Spleen (tissue), 11 donors: Measurements from ENCODE around the gene LRIT1. TPM values are rescaled to one million over a fixed set of nuclear protein-coding genes. Genes with fewer than 3 reads are reported as not detected.

Experiments used
- DNase-seq: peaks from one replicate; pipeline ENCODE4 v3.0.0-alpha.2; 2020
- H3K27ac ChIP-seq, 8 donors: fragments of 200-600 bp; sonication (generic) in 7 of 8; 1 replicate in 4 of 8; 2 replicates in 4 of 8; pipeline versions ENCODE4 v1.5.0 to v1.8.0; 2016 to 2021; ENCODE audit warnings: inconsistent platforms in 4 of 8, mild to moderate bottlenecking in 4 of 8, moderate library complexity in 1 of 8
- H3K27me3 ChIP-seq, 7 donors: fragments of 200-600 bp; sonication (generic) in 6 of 7; replicated peaks in 1 of 7; 1 replicate in 4 of 7; 2 replicates in 3 of 7; pipeline versions ENCODE4 v1.5.0 to v1.8.0; 2016 to 2021; ENCODE audit warnings: inconsistent platforms in 3 of 7, mild to moderate bottlenecking in 1 of 7
- H3K36me3 ChIP-seq, 6 donors: fragments of 200-600 bp; sonication (generic) in 5 of 6; 1 replicate in 4 of 6; 2 replicates in 2 of 6; pipeline versions ENCODE4 v1.5.0 to v1.8.0; 2016 to 2021; ENCODE audit warnings: inconsistent platforms in 2 of 6
- H3K4me1 ChIP-seq, 6 donors: fragments of 200-600 bp; sonication (generic) in 5 of 6; 1 replicate in 3 of 6; 2 replicates in 3 of 6; pipeline versions ENCODE4 v1.5.0 to v1.8.0; 2016 to 2021; ENCODE audit warnings: inconsistent platforms in 3 of 6
- H3K4me3 ChIP-seq, 8 donors: fragments of 200-600 bp; sonication (generic) in 7 of 8; 1 replicate in 4 of 8; 2 replicates in 4 of 8; pipeline versions ENCODE4 v1.5.0 to v1.8.0; 2016 to 2021; ENCODE audit warnings: inconsistent platforms in 4 of 8, mild to moderate bottlenecking in 4 of 8, moderate library complexity in 2 of 8
- H3K9me3 ChIP-seq, 8 donors: fragments of 200-600 bp; sonication (generic) in 7 of 8; 1 replicate in 4 of 8; 2 replicates in 4 of 8; pipeline versions ENCODE4 v1.5.0 to v1.8.0; 2016 to 2021; ENCODE audit warnings: inconsistent platforms in 4 of 8
- POLR2A ChIP-seq, 3 donors: fragments of 450-650 bp; IDR thresholded peaks; one replicate each; pipeline ENCODE4 v1.5.1; 2017; ENCODE audit warnings: antibody characterized with exemption in 3 of 3, mild to moderate bottlenecking in 1 of 3
- POLR2AphosphoS5 ChIP-seq, 3 donors: sonication (generic); formaldehyde crosslinking; IDR thresholded peaks; one replicate each; pipeline ENCODE4 v1.5.1; 2017; ENCODE audit warnings: antibody characterized with exemption in 3 of 3
- WGBS, 5 donors: extraction: QIAGEN DNeasy Blood & Tissue Kit in 3 of 5; methylation state at CpG; one replicate each; pipeline versions ENCODE4 v1.1.5 to v1.1.7; 2013 to 2018; 5-methylcytosine and 5-hydroxymethylcytosine counted together
- intact Hi-C: fragments of 100-400 bp; cut with DNase I; formaldehyde crosslinking; loops from one replicate; pipeline ENCODE4 v1.15.0; 2023; ENCODE audit warnings: low total_unique reads
- polyA plus RNA-seq, 3 donors: library from polyadenylated mRNA; stranded (reverse); fragments of 200-250 nt; gene quantifications; one replicate each; pipeline ENCODE4 v1.2.1, GENCODE V29; 2013
- total RNA-seq, 7 donors: library from RNA; depleted of rRNA in 3 of 7; stranded (reverse); fragments of >200 nt in 3 of 7; fragmentation: NEBNext Ultra II Directional in 4 of 7; extraction: Animal tissue kit (Norgen Biotek cat#: 25700) in 4 of 7; gene quantifications; one replicate each; pipeline versions ENCODE4 v1.1.0 to v1.2.1, GENCODE V29; 2016 to 2021
- TF ChIP-seq, protein P1 (sequence below), 11 experiments: fragments of 200-600 bp in 7 of 11; fragments of 450-650 bp in 4 of 11; sonication (generic) in 4 of 11; IDR thresholded peaks in 8 of 11; conservative IDR thresholded peaks in 3 of 11; 1 replicate in 7 of 11; 2 replicates in 4 of 11; pipeline versions ENCODE4 v1.4.0 to v1.8.0; 2016 to 2021; ENCODE audit warnings: antibody characterized with exemption in 11 of 11, inconsistent platforms in 4 of 11, mild to moderate bottlenecking in 1 of 11
- donor health status: healthy with polysubstance abuse.
- donor health status: DM: no; HTN: no; CAD: no; lungs with moderate emphysema.
- donor health status: DM: no; HTN: no; CAD: no.
- donor health status: Bipolar disorder and iron deficiency.
- donor health status: healthy.
- donor health status: DM: no; HTN: no; CAD: no.
- donor health status: DM: yes; HTN: yes; CAD: no.

LRIT1 gene
- total and polyA plus RNA-seq, 10 donors, result not detected

DNA sequence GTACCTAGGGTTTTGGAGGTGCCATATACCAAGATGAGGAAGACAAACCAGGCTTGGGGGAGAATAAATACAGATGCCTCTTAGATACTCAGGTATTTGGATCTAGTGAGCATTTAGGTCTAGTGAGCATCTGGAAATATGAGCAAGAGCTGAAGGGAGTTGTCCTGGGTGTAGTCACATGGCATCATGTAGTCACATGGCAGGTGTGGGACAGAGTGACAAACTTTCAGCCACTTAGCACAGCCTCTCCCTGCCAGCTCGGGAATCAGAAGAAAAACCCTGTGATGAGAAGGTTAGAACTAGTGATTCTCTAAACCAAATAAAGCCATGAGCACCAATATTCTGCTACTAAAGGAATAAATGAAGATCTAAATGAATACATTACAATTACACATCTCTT, 27.8 kb upstream of the LRIT1 start:
- DNase-seq, result no peak
- no peak overlapping the region for H3K4me3 ChIP-seq
- no peaks in the 10 kb centered on the region for H3K9me3 ChIP-seq
- peaks cover 0 to 5% (median 2%) of the 10 kb centered on the region in 6 donors for H3K4me1 ChIP-seq
- intact Hi-C loops, result no loop called here
- no peak overlapping the region for H3K27ac ChIP-seq
- H3K27me3 ChIP-seq, result peaks cover 0 to 43% (median 4%) of the 10 kb centered on the region in 7 donors
- WGBS, 5 donors, result 54 to 86% (median 68%) methylated on average over 1 of the region's 1 CpG
- H3K36me3 ChIP-seq, result no peaks in the 10 kb centered on the region
- TF ChIP-seq POLR2A (IDR thresholded peaks at IDR 0.05) (no peak), POLR2AphosphoS5 (IDR thresholded peaks at IDR 0.05) (no peak)
- TF ChIP-seq, protein P1, sequence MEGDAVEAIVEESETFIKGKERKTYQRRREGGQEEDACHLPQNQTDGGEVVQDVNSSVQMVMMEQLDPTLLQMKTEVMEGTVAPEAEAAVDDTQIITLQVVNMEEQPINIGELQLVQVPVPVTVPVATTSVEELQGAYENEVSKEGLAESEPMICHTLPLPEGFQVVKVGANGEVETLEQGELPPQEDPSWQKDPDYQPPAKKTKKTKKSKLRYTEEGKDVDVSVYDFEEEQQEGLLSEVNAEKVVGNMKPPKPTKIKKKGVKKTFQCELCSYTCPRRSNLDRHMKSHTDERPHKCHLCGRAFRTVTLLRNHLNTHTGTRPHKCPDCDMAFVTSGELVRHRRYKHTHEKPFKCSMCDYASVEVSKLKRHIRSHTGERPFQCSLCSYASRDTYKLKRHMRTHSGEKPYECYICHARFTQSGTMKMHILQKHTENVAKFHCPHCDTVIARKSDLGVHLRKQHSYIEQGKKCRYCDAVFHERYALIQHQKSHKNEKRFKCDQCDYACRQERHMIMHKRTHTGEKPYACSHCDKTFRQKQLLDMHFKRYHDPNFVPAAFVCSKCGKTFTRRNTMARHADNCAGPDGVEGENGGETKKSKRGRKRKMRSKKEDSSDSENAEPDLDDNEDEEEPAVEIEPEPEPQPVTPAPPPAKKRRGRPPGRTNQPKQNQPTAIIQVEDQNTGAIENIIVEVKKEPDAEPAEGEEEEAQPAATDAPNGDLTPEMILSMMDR (IDR thresholded peaks at IDR 0.05 in 8 of 11, conservative IDR thresholded peaks at IDR 0.05 in 3 of 11), result no peak

DNA sequence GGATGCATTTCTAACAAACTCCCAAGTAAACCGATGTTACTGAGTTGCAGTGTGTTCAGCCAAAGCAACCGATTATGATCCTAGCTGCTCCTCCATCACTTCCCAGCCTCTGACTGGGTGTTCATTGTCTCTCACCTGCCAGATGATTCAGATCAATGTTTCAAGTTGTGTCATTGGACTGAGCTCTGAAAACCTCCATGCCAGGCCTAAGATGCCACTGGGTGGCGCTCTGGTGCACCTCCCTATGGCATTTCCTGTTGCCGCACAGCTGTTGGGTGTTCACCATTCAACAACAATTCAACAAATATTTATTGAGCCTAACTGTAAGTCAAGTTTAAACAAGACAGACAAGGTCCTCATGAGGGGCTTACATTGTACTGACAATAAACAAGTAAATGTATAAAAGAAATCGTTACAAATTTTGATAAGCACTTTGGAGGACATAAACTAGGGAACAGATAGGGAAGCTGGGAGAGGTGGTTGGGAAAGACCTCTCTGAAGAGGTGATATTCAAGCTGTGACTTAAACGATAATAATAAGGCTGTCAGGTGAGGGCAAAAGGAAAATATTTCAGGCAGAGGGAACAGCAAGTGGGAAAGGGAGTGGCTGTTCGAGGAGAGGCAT, 26.3 kb upstream of the LRIT1 start:
- Histone ChIP-seq H3K27me3 (peaks cover 0 to 28% (median 0%) of the 10 kb centered on the region in 7 donors), H3K9me3 (no peaks in the 10 kb centered on the region), H3K4me1 (peaks cover 0 to 5% (median 2%) of the 10 kb centered on the region in 6 donors), H3K27ac (no peak overlapping the region), H3K4me3 (no peak overlapping the region), H3K36me3 (no peaks in the 10 kb centered on the region)
- TF ChIP-seq POLR2A (IDR thresholded peaks at IDR 0.05), result no peak
- TF ChIP-seq, protein P1 (IDR thresholded peaks at IDR 0.05 in 8 of 11, conservative IDR thresholded peaks at IDR 0.05 in 3 of 11), result peak in 9 of 11 experiments; percentile 12 to 51 (median 34)
- no peak for TF ChIP-seq POLR2AphosphoS5 (IDR thresholded peaks at IDR 0.05)
- no peak for DNase-seq
- intact Hi-C loops, result no loop called here
- 41 to 49% (median 44%) methylated on average over 7 of the region's 7 CpGs for WGBS, 5 donors

DNA sequence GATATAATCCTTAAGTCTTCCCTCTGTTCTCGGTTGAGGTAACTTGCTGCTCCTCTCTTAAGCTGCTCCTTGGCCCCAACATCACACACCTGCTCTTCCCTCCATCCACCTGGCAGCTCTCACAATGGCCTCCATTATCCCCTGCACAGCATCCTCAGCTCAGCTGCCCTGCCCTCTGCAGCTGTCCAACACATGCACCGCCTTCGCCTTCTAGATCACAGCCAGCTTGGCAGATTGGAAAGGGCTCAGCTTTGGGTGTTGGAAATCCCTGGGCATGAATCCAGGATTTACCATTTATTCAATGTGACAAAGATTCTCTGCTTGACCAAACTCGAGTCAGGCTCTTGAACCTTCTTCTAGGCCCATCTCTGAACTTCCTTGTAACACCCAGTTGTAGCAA, 24.1 kb upstream of the LRIT1 start:
- 74 to 91% (median 80%) methylated on average over 4 of the region's 4 CpGs for WGBS, 5 donors
- H3K27me3 ChIP-seq, result peaks cover 0 to 38% (median 0%) of the 10 kb centered on the region in 7 donors
- H3K9me3 ChIP-seq, result no peaks in the 10 kb centered on the region
- H3K4me1 ChIP-seq, result peaks cover 0 to 5% (median 2%) of the 10 kb centered on the region in 6 donors
- no peak for TF ChIP-seq POLR2A (IDR thresholded peaks at IDR 0.05)
- TF ChIP-seq, protein P1 (IDR thresholded peaks at IDR 0.05 in 8 of 11, conservative IDR thresholded peaks at IDR 0.05 in 3 of 11), result no peak
- TF ChIP-seq POLR2AphosphoS5 (IDR thresholded peaks at IDR 0.05), result no peak
- DNase-seq, result no peak
- H3K4me3 ChIP-seq, result no peak overlapping the region
- intact Hi-C loops, result no loop called here
- H3K36me3 ChIP-seq, result no peaks in the 10 kb centered on the region
- H3K27ac ChIP-seq, result no peak overlapping the region

DNA sequence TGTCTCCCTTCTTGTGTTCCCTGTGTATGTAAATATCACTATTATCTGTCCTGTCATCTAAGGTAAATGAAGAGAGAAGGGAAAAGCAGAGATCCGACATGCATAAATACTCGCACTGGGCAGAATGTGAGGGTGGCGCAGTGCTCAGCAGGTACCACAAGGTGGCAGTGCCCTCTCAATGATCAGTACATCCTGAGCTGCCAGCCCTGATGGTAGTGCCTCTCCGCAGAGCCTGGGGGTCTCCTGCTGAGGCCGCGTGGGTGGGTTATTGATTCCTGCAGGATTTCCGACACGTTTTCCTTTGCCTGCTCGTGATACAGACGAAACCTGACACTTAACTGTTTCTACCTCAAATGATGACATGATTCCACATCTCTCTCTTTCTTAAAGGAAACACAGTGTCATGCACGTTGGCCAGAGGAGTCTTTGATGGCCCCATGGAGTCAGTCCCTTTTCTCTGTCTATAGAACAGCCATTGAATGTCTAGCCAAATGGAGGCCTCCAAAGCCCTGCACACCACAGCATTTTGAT, 23.3 kb upstream of the LRIT1 start:
- intact Hi-C loops, result no loop called here
- peaks cover 0 to 5% (median 2%) of the 10 kb centered on the region in 6 donors for H3K4me1 ChIP-seq
- H3K9me3 ChIP-seq, result no peaks in the 10 kb centered on the region
- H3K27me3 ChIP-seq, result peaks cover 0 to 34% (median 0%) of the 10 kb centered on the region in 7 donors
- TF ChIP-seq POLR2A (IDR thresholded peaks at IDR 0.05), result no peak
- TF ChIP-seq, protein P1 (IDR thresholded peaks at IDR 0.05 in 8 of 11, conservative IDR thresholded peaks at IDR 0.05 in 3 of 11), result peak; percentile 85 to 93 (median 90)
- no peak for TF ChIP-seq POLR2AphosphoS5 (IDR thresholded peaks at IDR 0.05)
- no peak overlapping the region for H3K4me3 ChIP-seq
- peak; percentile 85 for DNase-seq
- no peak overlapping the region for H3K27ac ChIP-seq
- 4 to 7% (median 5%) methylated on average over 11 of the region's 11 CpGs for WGBS, 5 donors
- H3K36me3 ChIP-seq, result no peaks in the 10 kb centered on the region
